Central memory CD8-positive, alpha-beta T cell (primary cell): ENCODE measurements around the gene GRIK5.
"Not testable (repeated sequence)": the region's sequence is repeated elsewhere in the genome, so short reads cannot be mapped to it uniquely, and the experiment has no call there.

Experiments
- ATAC-seq: fragments of 150-1000 bp; cut with Tn5 transposase; replicated peaks from 2 replicates; pipeline ENCODE4 v1.10.0; 2022; ENCODE audit warnings: mild to moderate bottlenecking, moderate FRiP score, moderate number of reproducible peaks; ENCODE audit not compliant: poor library complexity, severe bottlenecking; ENCODE audit errors: extremely low read depth
- DNase-seq, 2 donors: peaks; one replicate each; pipeline ENCODE4 v3.0.0; 2021; ENCODE audit warnings: low spot score in 2 of 2
- H3K27ac Mint-ChIP-seq: one replicate; pipeline ENCODE4 v1.8.0; 2022; ENCODE audit warnings: low read depth, mild to moderate bottlenecking, moderate library complexity, mixed read lengths
- H3K27me3 Mint-ChIP-seq: one replicate; pipeline ENCODE4 v1.8.0; 2022; ENCODE audit warnings: mixed read lengths
- H3K36me3 Mint-ChIP-seq: one replicate; pipeline ENCODE4 v1.8.0; 2022; ENCODE audit warnings: mild to moderate bottlenecking, moderate library complexity, mixed read lengths; ENCODE audit not compliant: insufficient read depth
- H3K4me1 Mint-ChIP-seq: one replicate; pipeline ENCODE4 v1.8.0; 2022; ENCODE audit warnings: mixed read lengths
- H3K4me3 Mint-ChIP-seq: one replicate; pipeline ENCODE4 v1.8.0; 2022; ENCODE audit warnings: mild to moderate bottlenecking, moderate library complexity, mixed read lengths
- H3K9me3 Mint-ChIP-seq: one replicate; pipeline ENCODE4 v1.8.0; 2022; ENCODE audit warnings: mixed read lengths

Gene GRIK5

GRCh38 chr19:42028304-42029216 is 41.4 kb downstream of the GRIK5 start:
- ATAC-seq (no peak), DNase-seq (no peak)
- Mint-ChIP-seq H3K27ac (no peak overlapping the region), H3K36me3 (no peaks in the 10 kb centered on the region), H3K9me3 (no peaks in the 10 kb centered on the region), H3K27me3 (peaks cover 59% of the 10 kb centered on the region), H3K4me3 (no peak overlapping the region), H3K4me1 (no peaks in the 10 kb centered on the region)

DNA sequence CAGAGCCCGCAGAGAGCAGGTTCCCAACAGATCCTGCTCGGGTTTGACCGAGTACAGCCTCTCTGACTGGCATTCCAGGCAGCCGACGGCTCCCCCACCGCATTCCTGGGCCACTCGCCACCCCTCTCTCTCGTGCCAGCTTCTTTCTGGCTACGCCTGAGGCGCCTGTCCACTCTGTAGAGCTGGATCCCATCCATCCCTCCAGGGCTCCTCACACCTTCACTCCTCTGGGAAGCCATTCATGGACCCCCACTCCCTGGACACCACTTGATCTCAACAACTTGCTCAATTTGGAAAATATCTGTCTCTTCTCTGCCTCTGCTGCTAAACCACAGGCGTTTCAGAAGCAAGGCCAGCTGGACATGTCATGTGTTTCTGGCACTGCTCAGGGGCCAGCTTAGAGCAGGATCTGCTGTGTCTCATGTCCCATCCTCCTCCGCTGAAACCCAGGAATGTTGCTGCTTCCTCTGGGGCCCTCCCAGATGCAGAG is 45.3 kb downstream of the GRIK5 start:
- DNase-seq (no peak), ATAC-seq (no peak)
- H3K27ac Mint-ChIP-seq: no peak overlapping the region
- H3K36me3 Mint-ChIP-seq: no peaks in the 10 kb centered on the region
- H3K9me3 Mint-ChIP-seq: no peaks in the 10 kb centered on the region
- peaks cover 68% of the 10 kb centered on the region for H3K27me3 Mint-ChIP-seq
- no peaks in the 10 kb centered on the region for H3K4me1 Mint-ChIP-seq
- no peak overlapping the region for H3K4me3 Mint-ChIP-seq

DNA sequence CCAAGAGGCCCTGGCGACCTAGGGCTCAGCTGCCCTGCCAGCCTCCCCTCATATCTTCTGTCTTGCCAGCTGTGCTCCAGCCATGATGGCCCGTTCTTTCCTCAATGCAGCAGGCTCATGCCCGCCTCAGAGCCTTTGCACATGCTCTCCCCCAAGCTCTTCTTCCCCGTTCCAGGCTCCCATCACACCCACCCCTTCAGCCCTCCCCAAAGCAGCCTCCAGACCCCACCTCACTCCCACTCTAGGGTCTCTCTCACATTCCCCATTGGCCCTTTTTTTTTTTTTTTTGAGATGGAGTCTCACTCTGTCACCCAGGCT is 46.1 kb downstream of the GRIK5 start:
- peaks cover 76% of the 10 kb centered on the region for H3K27me3 Mint-ChIP-seq
- no peaks in the 10 kb centered on the region for H3K9me3 Mint-ChIP-seq
- H3K27ac Mint-ChIP-seq: no peak overlapping the region
- ATAC-seq (no peak), DNase-seq (no peak)
- H3K36me3 Mint-ChIP-seq: no peaks in the 10 kb centered on the region
- no peaks in the 10 kb centered on the region for H3K4me1 Mint-ChIP-seq
- H3K4me3 Mint-ChIP-seq: no peak overlapping the region

GRCh38 chr19:42023121-42023942 is 46.7 kb downstream of the GRIK5 start:
- no peak overlapping the region for H3K27ac Mint-ChIP-seq

GRCh38 chr19:42022616-42023015 is 47.4 kb downstream of the GRIK5 start:
- peaks cover 69% of the 10 kb centered on the region for H3K27me3 Mint-ChIP-seq
- H3K9me3 Mint-ChIP-seq: no peaks in the 10 kb centered on the region
- no peak overlapping the region for H3K27ac Mint-ChIP-seq
- no peak for ATAC-seq
- no peaks in the 10 kb centered on the region for H3K4me1 Mint-ChIP-seq
- H3K4me3 Mint-ChIP-seq: no peak overlapping the region
- DNase-seq: no peak
- H3K36me3 Mint-ChIP-seq: no peaks in the 10 kb centered on the region

More at GRCh38 chr19:42023121-42023942, 46.7 kb downstream of the GRIK5 start:
- DNase-seq (no peak), ATAC-seq (no peak)
- Mint-ChIP-seq H3K36me3 (no peaks in the 10 kb centered on the region), H3K9me3 (no peaks in the 10 kb centered on the region), H3K4me1 (no peaks in the 10 kb centered on the region), H3K27me3 (peaks cover 72% of the 10 kb centered on the region), H3K4me3 (no peak overlapping the region)

GRCh38 chr19:42021185-42021584 is 48.8 kb downstream of the GRIK5 start:
- Mint-ChIP-seq H3K36me3 (no peaks in the 10 kb centered on the region), H3K4me3 (no peak overlapping the region), H3K27ac (no peak overlapping the region), H3K27me3 (peaks cover 71% of the 10 kb centered on the region), H3K4me1 (no peaks in the 10 kb centered on the region), H3K9me3 (no peaks in the 10 kb centered on the region)
- ATAC-seq (no peak), DNase-seq (no peak)

DNA sequence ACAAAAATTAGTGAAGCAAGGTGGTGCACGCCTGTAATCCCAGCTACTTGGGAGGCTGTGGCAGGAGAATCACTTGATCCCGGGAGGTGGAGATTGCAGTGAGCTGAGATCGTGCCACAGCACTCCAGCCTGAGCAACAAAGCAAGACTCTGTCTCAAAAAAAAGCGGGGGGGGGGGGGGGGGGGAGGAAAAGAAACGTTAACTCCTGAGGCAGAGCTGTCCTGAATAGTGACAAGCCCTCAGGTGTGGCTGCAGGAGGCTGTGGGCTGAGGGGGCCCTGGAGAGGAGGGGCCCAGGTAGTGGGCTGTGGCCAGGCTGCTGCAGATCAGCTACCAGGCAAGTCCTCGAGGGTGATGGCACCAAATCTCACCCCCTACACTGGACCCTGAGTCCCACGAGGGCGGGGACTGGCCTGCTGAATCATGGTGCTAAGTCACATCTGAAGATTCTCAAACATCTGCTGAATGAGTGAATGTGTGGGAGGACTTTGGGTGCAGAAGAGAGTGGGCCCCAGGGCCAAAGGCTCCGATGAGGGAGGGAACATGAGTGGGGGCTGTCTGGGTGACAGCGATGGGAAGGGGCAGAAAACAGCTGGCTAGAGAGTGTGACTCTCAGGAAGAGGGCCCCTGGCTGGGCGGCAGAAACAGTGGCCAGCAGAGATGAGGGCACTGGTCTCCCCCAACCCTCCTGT is 51.4 kb downstream of the GRIK5 start:
- no peaks in the 10 kb centered on the region for H3K4me1 Mint-ChIP-seq
- no peak for DNase-seq
- no peak overlapping the region for H3K27ac Mint-ChIP-seq
- H3K9me3 Mint-ChIP-seq: no peaks in the 10 kb centered on the region
- no peak for ATAC-seq
- peaks cover 50% of the 10 kb centered on the region for H3K27me3 Mint-ChIP-seq
- H3K36me3 Mint-ChIP-seq: no peaks in the 10 kb centered on the region
- H3K4me3 Mint-ChIP-seq: no peak overlapping the region

- ATAC-seq: no peak
- DNase-seq: no peak
- H3K36me3 Mint-ChIP-seq: no peaks in the 10 kb centered on the region
- no peaks in the 10 kb centered on the region for H3K9me3 Mint-ChIP-seq
- H3K27ac Mint-ChIP-seq: no peak overlapping the region
- no peak overlapping the region for H3K4me3 Mint-ChIP-seq
- no peaks in the 10 kb centered on the region for H3K4me1 Mint-ChIP-seq
- peaks cover 42% of the 10 kb centered on the region for H3K27me3 Mint-ChIP-seq
Observed at GRCh38 chr19:42017040-42017439, 53.0 kb downstream of the GRIK5 start.

DNA sequence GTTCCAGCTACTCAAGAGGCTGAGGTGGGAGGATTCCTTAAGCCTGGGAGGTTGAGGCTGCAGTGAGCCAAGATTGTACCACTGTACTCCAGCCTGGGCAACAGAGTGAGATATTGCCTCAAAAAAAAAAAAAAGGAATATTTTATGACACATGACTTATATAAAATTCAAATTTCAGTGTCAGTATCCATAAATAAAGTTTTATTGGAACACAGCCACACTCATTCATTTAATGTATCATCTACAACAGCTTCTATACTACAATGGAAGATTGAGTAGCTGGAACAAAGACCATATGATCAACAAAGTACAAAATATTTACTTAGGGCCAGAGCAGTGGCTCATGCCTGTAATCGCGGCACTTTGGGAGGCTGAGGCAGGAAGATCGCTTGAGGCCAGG is 57.3 kb downstream of the GRIK5 start:
- not testable (repeated sequence) for DNase-seq, H3K4me1 Mint-ChIP-seq, H3K36me3 Mint-ChIP-seq, H3K9me3 Mint-ChIP-seq, H3K4me3 Mint-ChIP-seq, H3K27ac Mint-ChIP-seq, ATAC-seq
- peaks cover 18% of the 10 kb centered on the region for H3K27me3 Mint-ChIP-seq

DNA sequence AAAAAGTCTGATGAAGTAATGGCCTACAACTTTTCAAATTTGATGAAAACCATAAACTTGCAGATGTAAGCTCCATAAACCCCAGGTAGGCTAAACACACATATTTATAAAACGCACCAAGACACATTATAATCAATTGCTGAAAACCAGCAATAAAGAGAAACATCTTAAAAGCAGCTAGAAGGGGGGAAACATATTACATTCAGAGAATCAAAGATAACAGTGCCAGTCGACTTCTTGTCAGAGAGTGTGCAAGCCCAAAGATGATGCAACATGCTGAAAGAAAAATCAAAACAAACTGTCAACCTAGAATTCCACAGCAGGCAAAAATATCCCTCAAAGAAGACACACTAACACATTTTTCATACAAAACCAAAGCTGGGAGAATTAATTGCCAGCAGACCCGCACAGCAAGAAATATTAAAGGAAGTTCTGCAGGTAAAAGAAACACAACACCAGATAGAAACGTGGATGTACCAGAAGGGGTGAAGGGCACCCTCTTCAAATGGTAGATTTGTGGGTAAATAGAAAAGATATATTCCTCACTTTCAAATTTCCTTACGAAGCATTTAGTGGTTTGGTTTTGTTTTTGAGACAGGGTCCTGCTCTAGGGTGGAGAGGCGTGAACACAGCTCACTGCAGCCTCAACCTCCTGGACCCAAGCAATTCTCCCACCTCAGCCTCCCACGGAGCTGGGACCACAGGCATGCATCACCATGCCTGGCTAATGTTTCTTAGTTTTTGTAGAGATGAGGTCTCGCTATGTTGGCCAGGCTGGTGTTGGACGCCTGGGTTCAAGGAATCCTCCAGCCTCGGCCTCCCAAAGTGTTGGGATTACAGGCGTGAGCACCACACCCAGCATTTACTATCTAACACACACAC is 59.5 kb downstream of the GRIK5 start:
- peaks cover 21% of the 10 kb centered on the region for H3K27me3 Mint-ChIP-seq
- H3K4me1 Mint-ChIP-seq: no peaks in the 10 kb centered on the region
- ATAC-seq (no peak), DNase-seq (no peak)
- no peak overlapping the region for H3K4me3 Mint-ChIP-seq
- no peaks in the 10 kb centered on the region for H3K9me3 Mint-ChIP-seq
- peaks cover 2% of the 10 kb centered on the region for H3K36me3 Mint-ChIP-seq
- no peak overlapping the region for H3K27ac Mint-ChIP-seq

- no peak for DNase-seq
- Mint-ChIP-seq H3K27me3 (peaks cover 60% of the 10 kb centered on the region), H3K9me3 (no peaks in the 10 kb centered on the region), H3K27ac (no peak overlapping the region), H3K4me3 (no peak overlapping the region), H3K36me3 (peaks cover 2% of the 10 kb centered on the region), H3K4me1 (peaks cover 7% of the 10 kb centered on the region)
- ATAC-seq: no peak
Observed at GRCh38 chr19:42006569-42006968, 63.4 kb downstream of the GRIK5 start.

DNA sequence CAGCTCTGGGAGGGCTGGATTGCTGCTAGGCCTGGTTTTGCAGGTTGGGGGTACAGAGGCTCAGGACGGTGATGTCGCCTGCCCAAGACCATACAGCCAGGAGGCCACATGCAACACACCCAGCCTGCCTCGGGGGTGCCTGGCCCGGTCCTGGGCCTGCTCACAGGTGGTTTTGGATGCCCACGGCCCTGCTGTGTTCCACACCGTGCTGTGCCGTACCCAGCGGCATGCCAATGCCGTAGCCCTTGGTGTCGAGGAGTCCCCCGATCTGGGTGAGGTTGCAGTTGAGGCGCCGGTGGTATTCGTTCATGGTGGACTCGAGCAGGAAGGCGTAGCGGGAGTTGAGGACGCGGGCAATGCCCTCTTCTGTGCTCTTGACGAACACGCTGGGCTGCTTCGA is 64.5 kb downstream of the GRIK5 start:
- Mint-ChIP-seq H3K36me3 (peaks cover 2% of the 10 kb centered on the region), H3K4me1 (peaks cover 7% of the 10 kb centered on the region), H3K27ac (no peak overlapping the region), H3K27me3 (peaks cover 71% of the 10 kb centered on the region), H3K4me3 (no peak overlapping the region), H3K9me3 (no peaks in the 10 kb centered on the region)
- no peak for ATAC-seq
- no peak for DNase-seq
